CD14-positive monocyte (primary cell): ENCODE data around the gene CADM1. TPM values are rescaled to one million over a fixed set of nuclear protein-coding genes. Genes with fewer than 3 reads are reported as not detected.

Experiments used
- DNase-seq, 3 donors: peaks; one replicate each; pipeline ENCODE4 v3.0.0-alpha.2; 2011 to 2022
- H2AFZ ChIP-seq: 2 replicates; pipeline ENCODE4 v1.6.0; 2012; ENCODE audit warnings: mild to moderate bottlenecking, low read depth, low read length, inconsistent platforms; ENCODE audit not compliant: insufficient read depth, poor library complexity, severe bottlenecking
- H3K27ac ChIP-seq, 2 donors: 1 replicate in 1 of 2; 2 replicates in 1 of 2; pipeline ENCODE4 v1.5.1; 2012 to 2013; ENCODE audit warnings: low read length in 2 of 2, control low read depth in 1 of 2, inconsistent platforms in 1 of 2, low read depth in 1 of 2, mild to moderate bottlenecking in 1 of 2
- H3K27me3 ChIP-seq, 2 donors: one replicate each; pipeline versions ENCODE4 v1.6.0 to v1.6.1; 2011 to 2013; ENCODE audit warnings: low read length in 2 of 2; ENCODE audit not compliant: control insufficient read depth in 2 of 2, insufficient read depth in 2 of 2
- H3K36me3 ChIP-seq, 2 donors: replicated peaks in 1 of 2; 1 replicate in 1 of 2; 2 replicates in 1 of 2; pipeline versions ENCODE4 v1.5.1 to v1.6.1; 2012 to 2013; ENCODE audit warnings: low read length in 2 of 2, control low read depth in 1 of 2, inconsistent platforms in 1 of 2, mild to moderate bottlenecking in 1 of 2; ENCODE audit not compliant: insufficient read depth in 2 of 2, control insufficient read depth in 1 of 2
- H3K4me1 ChIP-seq, 2 donors: 1 replicate in 1 of 2; 2 replicates in 1 of 2; pipeline versions ENCODE4 v1.5.1 to v1.6.1; 2012 to 2013; ENCODE audit warnings: low read length in 2 of 2, control low read depth in 1 of 2, inconsistent platforms in 1 of 2, mild to moderate bottlenecking in 1 of 2, moderate library complexity in 1 of 2; ENCODE audit not compliant: insufficient read depth in 2 of 2, control insufficient read depth in 1 of 2
- H3K4me2 ChIP-seq: replicated peaks from 2 replicates; pipeline ENCODE3; 2012; ENCODE audit warnings: low read length, moderate library complexity, mild to moderate bottlenecking; ENCODE audit not compliant: poor library complexity, severe bottlenecking; ENCODE audit errors: extremely low read depth
- H3K4me3 ChIP-seq, 3 experiments: fragments of 200-600 bp in 1 of 3; sonication (generic) in 1 of 3; replicated peaks in 1 of 3; 1 replicate in 2 of 3; 2 replicates in 1 of 3; pipeline ENCODE4 v1.5.1; 2011 to 2013; ENCODE audit warnings: low read length in 3 of 3, mild to moderate bottlenecking in 3 of 3, control low read depth in 2 of 3, low read depth in 2 of 3, inconsistent platforms in 1 of 3, moderate library complexity in 1 of 3
- H3K79me2 ChIP-seq: 2 replicates; pipeline ENCODE4 v1.6.0; 2012; ENCODE audit warnings: mild to moderate bottlenecking, control low read depth, inconsistent platforms, low read length, moderate library complexity; ENCODE audit not compliant: insufficient read depth
- H3K9ac ChIP-seq: 2 replicates; pipeline ENCODE4 v1.6.0; 2017; ENCODE audit warnings: low read length, mild to moderate bottlenecking; ENCODE audit not compliant: insufficient read depth, poor library complexity, severe bottlenecking
- H3K9me3 ChIP-seq, 2 donors: replicated peaks in 1 of 2; 1 replicate in 1 of 2; 2 replicates in 1 of 2; pipeline versions ENCODE4 v1.5.1 to v1.6.1; 2012 to 2013; ENCODE audit warnings: low read length in 2 of 2, control low read depth in 1 of 2; ENCODE audit not compliant: control insufficient read depth in 1 of 2, insufficient read depth in 1 of 2
- H4K20me1 ChIP-seq: 2 replicates; pipeline ENCODE4 v1.6.0; 2012; ENCODE audit warnings: mild to moderate bottlenecking, low read length, control low read depth, moderate library complexity; ENCODE audit not compliant: insufficient read depth
- H3K27ac Mint-ChIP-seq, 7 donors: one replicate each; pipeline ENCODE4 v1.8.0; 2020; ENCODE audit warnings: mild to moderate bottlenecking in 7 of 7, mixed read lengths in 7 of 7, moderate library complexity in 6 of 7, inconsistent platforms in 2 of 7
- H3K27me3 Mint-ChIP-seq, 3 donors: one replicate each; pipeline ENCODE4 v1.8.0; 2021 to 2022; ENCODE audit warnings: low read depth in 3 of 3, mild to moderate bottlenecking in 3 of 3, mixed read lengths in 3 of 3, moderate library complexity in 3 of 3, inconsistent platforms in 1 of 3
- H3K36me3 Mint-ChIP-seq, 2 donors: one replicate each; pipeline ENCODE4 v1.8.0; 2020; ENCODE audit warnings: mixed read lengths in 2 of 2, inconsistent platforms in 1 of 2, mild to moderate bottlenecking in 1 of 2
- H3K4me1 Mint-ChIP-seq: one replicate; pipeline ENCODE4 v1.8.0; 2020; ENCODE audit warnings: mild to moderate bottlenecking, mixed read lengths
- H3K4me3 Mint-ChIP-seq, 2 donors: one replicate each; pipeline ENCODE4 v1.8.0; 2020; ENCODE audit warnings: mild to moderate bottlenecking in 2 of 2, mixed read lengths in 2 of 2, moderate library complexity in 1 of 2
- H3K9me3 Mint-ChIP-seq, 7 donors: one replicate each; pipeline ENCODE4 v1.8.0; 2020 to 2022; ENCODE audit warnings: mixed read lengths in 7 of 7, mild to moderate bottlenecking in 6 of 7, moderate library complexity in 6 of 7, inconsistent platforms in 2 of 7
- WGBS: methylation state at CpG from one replicate; pipeline ENCODE4 v1.1.5; 2013; ENCODE audit warnings: missing lambda C conversion rate; ENCODE audit not compliant: insufficient coverage; 5-methylcytosine and 5-hydroxymethylcytosine counted together
- intact Hi-C, 2 donors: fragments of 100-400 bp; cut with micrococcal nuclease; formaldehyde crosslinking; loops; one replicate each; pipeline versions ENCODE4 v1.15.0 to v1.15.1; 2023
- polyA plus RNA-seq, 3 donors: library from polyadenylated mRNA; depleted of rRNA in 1 of 3; unstranded in 2 of 3; stranded (reverse) in 1 of 3; fragments of 300-500 nt in 2 of 3; fragments of >200 nt in 1 of 3; fragmentation: Illumina TruSeq in 2 of 3; gene quantifications; 1 replicate in 2 of 3; 2 replicates in 1 of 3; pipeline ENCODE4 v1.2.3, GENCODE V29; 2012 to 2021
- TF ChIP-seq, protein P1 (sequence below): fragments of 200-600 bp; IDR thresholded peaks from one replicate; pipeline ENCODE4 v1.8.0; 2022; ENCODE audit warnings: antibody characterized with exemption, mild to moderate bottlenecking

CADM1 gene
- polyA plus RNA-seq, 3 donors = not detected

DNA sequence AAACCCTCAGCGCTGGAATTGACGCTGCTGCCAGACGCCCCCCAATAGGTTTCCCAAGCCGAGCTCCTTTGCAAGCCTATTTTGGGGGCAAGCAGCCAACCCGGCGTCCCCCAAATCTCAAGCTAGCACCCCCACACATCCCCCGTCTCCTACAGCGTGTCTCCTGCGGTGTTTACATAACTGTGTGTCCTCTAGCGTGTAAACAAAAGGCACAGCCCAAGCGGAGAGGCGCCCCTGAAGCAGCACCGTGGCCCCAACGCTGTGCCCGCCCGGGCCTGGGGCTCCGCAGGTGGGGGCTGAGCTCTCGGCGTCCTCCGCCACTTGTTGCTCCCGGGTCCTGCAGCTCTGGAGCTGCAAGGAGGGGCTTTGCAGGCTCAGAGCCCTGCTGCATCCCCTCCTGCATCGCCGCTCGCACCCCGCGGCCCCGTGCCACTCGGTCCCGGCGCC lies 1.6 kb downstream of the CADM1 start:
- Histone ChIP-seq H3K36me3 (no peaks in the 10 kb centered on the region), H3K27me3 (peaks cover 87 to 88% of the 10 kb centered on the region in 2 donors), H3K9ac (no peak overlapping the region), H3K4me3 (peak overlapping the region in 1 of 3 experiments; percentile 79), H3K9me3 (peaks cover 10 to 44% of the 10 kb centered on the region in 2 donors), H3K4me1 (peaks cover 19 to 24% of the 10 kb centered on the region in 2 donors), H3K79me2 (no peaks in the 10 kb centered on the region), H3K4me2 (peak overlapping the region; percentile 83), H2AFZ (peak overlapping the region; percentile 42), H4K20me1 (no peaks in the 10 kb centered on the region), H3K27ac (no peak overlapping the region)
- peaks cover 17% of the 10 kb centered on the region for H3K4me1 Mint-ChIP-seq
- H3K4me3 Mint-ChIP-seq = no peak overlapping the region
- H3K27ac Mint-ChIP-seq = no peak overlapping the region
- intact Hi-C loops = no loop called here
- TF ChIP-seq, protein P1, sequence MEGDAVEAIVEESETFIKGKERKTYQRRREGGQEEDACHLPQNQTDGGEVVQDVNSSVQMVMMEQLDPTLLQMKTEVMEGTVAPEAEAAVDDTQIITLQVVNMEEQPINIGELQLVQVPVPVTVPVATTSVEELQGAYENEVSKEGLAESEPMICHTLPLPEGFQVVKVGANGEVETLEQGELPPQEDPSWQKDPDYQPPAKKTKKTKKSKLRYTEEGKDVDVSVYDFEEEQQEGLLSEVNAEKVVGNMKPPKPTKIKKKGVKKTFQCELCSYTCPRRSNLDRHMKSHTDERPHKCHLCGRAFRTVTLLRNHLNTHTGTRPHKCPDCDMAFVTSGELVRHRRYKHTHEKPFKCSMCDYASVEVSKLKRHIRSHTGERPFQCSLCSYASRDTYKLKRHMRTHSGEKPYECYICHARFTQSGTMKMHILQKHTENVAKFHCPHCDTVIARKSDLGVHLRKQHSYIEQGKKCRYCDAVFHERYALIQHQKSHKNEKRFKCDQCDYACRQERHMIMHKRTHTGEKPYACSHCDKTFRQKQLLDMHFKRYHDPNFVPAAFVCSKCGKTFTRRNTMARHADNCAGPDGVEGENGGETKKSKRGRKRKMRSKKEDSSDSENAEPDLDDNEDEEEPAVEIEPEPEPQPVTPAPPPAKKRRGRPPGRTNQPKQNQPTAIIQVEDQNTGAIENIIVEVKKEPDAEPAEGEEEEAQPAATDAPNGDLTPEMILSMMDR = no peak
- peaks cover 41 to 54% (median 51%) of the 10 kb centered on the region in 3 donors for H3K27me3 Mint-ChIP-seq
- under 1% methylated on average over 27 of the region's 30 CpGs for WGBS
- H3K36me3 Mint-ChIP-seq = peaks cover 6 to 7% of the 10 kb centered on the region in 2 donors
- H3K9me3 Mint-ChIP-seq = peaks cover 3 to 23% (median 19%) of the 10 kb centered on the region in 7 donors
- DNase-seq = no peak

DNA sequence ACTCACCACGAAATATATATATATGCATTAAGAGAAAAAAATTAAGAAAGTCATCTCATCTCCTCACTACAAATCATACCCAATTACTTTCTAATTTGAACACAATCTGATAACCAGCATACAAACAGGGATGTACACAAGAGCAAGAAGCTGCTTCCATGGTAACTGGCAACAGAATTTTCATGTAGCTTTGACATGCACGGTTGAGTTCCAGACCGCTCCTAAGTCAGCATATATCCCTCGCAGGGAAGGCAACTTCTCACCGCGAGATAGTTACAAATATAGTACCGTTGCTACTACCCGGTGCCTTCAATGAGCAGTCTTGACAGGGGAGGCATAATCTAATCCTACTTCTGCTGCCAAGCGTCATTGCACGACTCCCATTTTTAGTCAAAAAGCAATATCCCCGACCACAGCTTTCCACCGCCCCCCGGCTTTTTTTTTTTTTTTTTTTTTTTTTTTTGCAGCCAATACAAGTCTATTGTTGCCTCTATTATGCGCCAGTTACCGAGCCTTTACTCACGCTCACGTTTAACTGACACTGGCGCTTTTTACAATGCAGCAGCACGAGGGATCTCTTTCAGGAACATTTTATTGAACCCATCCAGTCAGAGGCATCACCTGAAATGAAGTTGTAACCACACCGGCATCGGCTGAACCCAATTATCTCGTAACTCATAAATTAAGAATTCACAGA lies 2.2 kb downstream of the CADM1 start:
- H3K79me2 ChIP-seq = no peaks in the 10 kb centered on the region
- H3K9ac ChIP-seq = no peak overlapping the region
- H2AFZ ChIP-seq = no peak overlapping the region

More for the DNA sequence above, 2.2 kb downstream of the CADM1 start:
- peaks cover 3 to 23% (median 19%) of the 10 kb centered on the region in 7 donors for H3K9me3 Mint-ChIP-seq
- Histone ChIP-seq H3K36me3 (no peaks in the 10 kb centered on the region), H3K4me2 (no peak overlapping the region), H3K27ac (no peak overlapping the region), H3K9me3 (peaks cover 10 to 44% of the 10 kb centered on the region in 2 donors), H3K4me1 (peaks cover 19 to 24% of the 10 kb centered on the region in 2 donors), H3K4me3 (no peak overlapping the region), H4K20me1 (no peaks in the 10 kb centered on the region), H3K27me3 (peaks cover 81 to 86% of the 10 kb centered on the region in 2 donors)
- TF ChIP-seq, protein P1 = no peak
- WGBS = 4% methylated on average over 15 of the region's 22 CpGs
- no peak overlapping the region for H3K27ac Mint-ChIP-seq
- intact Hi-C loops = no loop called here
- peaks cover 17% of the 10 kb centered on the region for H3K4me1 Mint-ChIP-seq
- H3K36me3 Mint-ChIP-seq = peaks cover 6 to 7% of the 10 kb centered on the region in 2 donors
- DNase-seq = no peak
- no peak overlapping the region for H3K4me3 Mint-ChIP-seq
- H3K27me3 Mint-ChIP-seq = peaks cover 38 to 53% (median 48%) of the 10 kb centered on the region in 3 donors
